Mesodermal cell (in vitro differentiated cells): ENCODE measurements around the gene GUCY1B1.

Source experiments
- H3K27ac ChIP-seq: 2 replicates; pipeline ENCODE4 v1.7.0; 2013; ENCODE audit warnings: mild to moderate bottlenecking, low read depth, low read length, moderate library complexity; ENCODE audit not compliant: severe bottlenecking
- H3K36me3 ChIP-seq: 2 replicates; pipeline ENCODE4 v1.7.1; 2013; ENCODE audit warnings: mild to moderate bottlenecking, low read length, moderate library complexity; ENCODE audit not compliant: control insufficient read depth, insufficient read depth
- H3K4me1 ChIP-seq: one replicate; pipeline ENCODE4 v1.7.1; 2013; ENCODE audit warnings: mild to moderate bottlenecking, low read length; ENCODE audit not compliant: insufficient read depth, control insufficient read depth, poor library complexity, severe bottlenecking
- H3K4me3 ChIP-seq: 2 replicates; pipeline ENCODE4 v1.7.0; 2013; ENCODE audit warnings: low read length, control low read depth, mild to moderate bottlenecking; ENCODE audit not compliant: insufficient read depth, poor library complexity, severe bottlenecking; ENCODE audit errors: extremely low read depth
- H3K9me3 ChIP-seq: 2 replicates; pipeline ENCODE4 v1.7.1; 2013; ENCODE audit warnings: mild to moderate bottlenecking, low read length, moderate library complexity; ENCODE audit not compliant: control insufficient read depth
- WGBS, 2 experiments: methylation state at CpG; one replicate each; pipeline ENCODE4 v1.1.5; 2013; ENCODE audit warnings: missing lambda C conversion rate in 2 of 2; ENCODE audit not compliant: insufficient coverage in 2 of 2; 5-methylcytosine and 5-hydroxymethylcytosine counted together

Gene GUCY1B1

DNA sequence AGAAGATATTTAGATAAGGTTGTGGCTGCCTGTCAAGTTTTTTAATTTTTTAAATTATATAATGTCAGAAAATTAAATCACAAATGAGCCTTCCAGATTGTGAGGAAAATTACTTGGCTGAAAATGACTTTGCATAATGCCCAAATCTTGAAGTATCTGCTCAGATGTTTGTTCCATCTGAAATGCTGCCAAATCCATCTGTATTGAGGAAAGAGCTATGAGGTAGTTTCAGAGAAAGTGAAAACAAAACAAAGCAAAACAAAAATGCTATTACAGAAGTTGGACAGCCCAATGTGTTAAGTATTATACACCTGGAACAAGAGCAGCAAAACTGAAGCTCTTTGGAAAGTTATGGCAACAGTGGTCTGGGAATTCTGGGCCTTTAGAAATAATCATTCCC, 23.3 kb upstream of the GUCY1B1 start:
- no peaks in the 10 kb centered on the region for H3K9me3 ChIP-seq
- H3K4me1 ChIP-seq = no peaks in the 10 kb centered on the region
- no peak overlapping the region for H3K27ac ChIP-seq
- no peak overlapping the region for H3K4me3 ChIP-seq
- H3K36me3 ChIP-seq = no peaks in the 10 kb centered on the region

DNA sequence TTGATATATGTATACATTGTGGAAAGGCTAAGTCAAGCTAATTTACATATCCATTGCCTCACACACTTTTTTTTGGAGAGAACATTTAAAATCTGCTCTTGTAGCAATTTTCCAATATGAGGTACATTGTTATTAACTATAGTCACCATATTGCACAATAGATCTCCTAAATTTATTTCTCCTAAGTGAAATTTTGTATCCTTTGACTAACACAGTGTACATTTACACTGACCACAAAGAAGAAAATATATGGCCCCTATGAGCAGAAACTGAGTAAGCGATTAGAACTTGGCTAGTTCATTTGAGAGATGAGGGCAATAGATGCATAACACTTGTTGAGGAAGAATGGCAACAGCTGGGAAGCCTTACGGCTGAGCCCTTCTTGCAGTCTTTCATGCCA, 20.3 kb upstream of the GUCY1B1 start:
- WGBS, 2 experiments = 69 to 79% methylated on average over 2 of the region's 2 CpGs
- Histone ChIP-seq H3K4me1 (no peaks in the 10 kb centered on the region), H3K36me3 (no peaks in the 10 kb centered on the region), H3K4me3 (no peak overlapping the region), H3K9me3 (no peaks in the 10 kb centered on the region), H3K27ac (no peak overlapping the region)

DNA sequence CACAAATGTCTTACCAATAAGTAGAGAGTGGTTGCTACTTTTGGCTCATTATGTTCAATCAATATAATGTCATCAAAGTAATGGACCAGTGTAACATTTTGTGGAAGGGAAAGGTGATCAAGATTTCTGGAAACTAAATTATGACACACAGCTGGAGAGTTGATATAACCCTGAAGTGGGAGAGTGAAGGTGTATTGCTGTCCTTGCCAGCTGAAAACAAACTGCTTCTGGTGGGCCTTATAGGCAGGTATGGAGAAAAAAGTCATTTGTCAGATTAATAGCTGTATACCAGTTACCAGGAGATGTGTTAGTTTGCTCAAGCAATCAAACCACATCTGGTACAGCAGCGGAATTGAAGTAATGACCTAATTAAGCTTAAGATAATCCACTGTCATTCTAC, 17.3 kb upstream of the GUCY1B1 start:
- Histone ChIP-seq H3K4me3 (no peak overlapping the region), H3K36me3 (no peaks in the 10 kb centered on the region), H3K9me3 (no peaks in the 10 kb centered on the region), H3K4me1 (no peaks in the 10 kb centered on the region), H3K27ac (no peak overlapping the region)
- 83% methylated on average over 1 of the region's 1 CpG; no CpG with 5 or more reads in 1 of the 2 experiments for WGBS, 2 experiments

DNA sequence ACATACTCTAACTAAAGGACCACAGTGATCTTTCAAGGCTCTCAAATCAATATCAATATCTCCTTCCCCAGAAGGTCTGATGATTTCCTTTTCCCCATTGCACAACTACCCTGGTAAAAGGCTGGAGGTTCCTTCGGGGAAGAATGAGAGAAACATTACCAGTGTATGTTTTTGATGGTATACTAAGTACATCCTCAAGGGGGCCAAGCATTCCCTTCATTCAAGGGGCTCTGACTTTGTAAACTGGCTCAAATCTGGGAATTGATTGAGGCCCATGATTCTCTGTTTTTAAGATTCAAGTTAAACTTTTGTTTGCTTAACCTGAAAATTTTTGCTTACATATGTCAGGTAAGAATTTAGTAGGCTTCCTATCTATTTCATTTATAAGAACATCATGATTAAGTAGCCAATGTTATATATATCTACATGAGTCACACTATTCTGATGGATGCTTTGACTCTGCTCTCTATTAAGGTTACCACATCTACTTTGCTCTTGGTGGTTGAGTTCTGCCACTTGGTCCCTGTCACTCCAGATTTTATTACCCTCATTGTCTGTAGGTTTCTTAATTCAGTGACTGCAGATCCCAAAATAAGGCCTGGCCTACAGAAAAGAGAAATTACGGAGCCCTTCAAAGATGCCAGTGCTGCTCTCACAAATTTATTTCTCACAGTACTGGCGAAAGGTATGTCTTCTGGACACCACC, 16.4 kb upstream of the GUCY1B1 start:
- H3K36me3 ChIP-seq = no peaks in the 10 kb centered on the region

DNA sequence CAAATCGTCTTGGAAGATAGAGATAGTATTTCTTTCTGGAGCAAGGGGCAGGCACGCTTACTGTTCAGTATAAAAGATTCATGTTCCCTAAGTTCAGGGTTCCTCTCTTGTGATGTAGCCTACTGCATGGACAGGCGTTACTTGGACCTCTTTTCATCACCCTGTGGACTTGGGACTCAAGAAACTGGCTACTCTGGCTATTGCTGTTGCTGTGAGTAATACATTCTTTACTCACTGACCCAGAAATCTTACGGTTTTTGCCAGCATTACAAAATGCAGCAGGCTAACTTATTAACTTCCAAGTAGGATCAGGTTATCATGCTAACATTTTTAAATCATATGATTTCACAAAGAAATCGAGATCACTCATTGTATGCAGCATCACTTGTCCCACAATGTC, 12.8 kb upstream of the GUCY1B1 start:
- no peaks in the 10 kb centered on the region for H3K9me3 ChIP-seq
- no peaks in the 10 kb centered on the region for H3K36me3 ChIP-seq
- WGBS, 2 experiments = 69 to 70% methylated on average over 3 of the region's 5 CpGs
- H3K4me1 ChIP-seq = no peaks in the 10 kb centered on the region
- H3K27ac ChIP-seq = no peak overlapping the region
- H3K4me3 ChIP-seq = no peak overlapping the region

More for the DNA sequence above, 16.4 kb upstream of the GUCY1B1 start:
- WGBS, 2 experiments = 75 to 78% methylated on average over 1 to 2 of the region's 3 CpGs
- no peak overlapping the region for H3K4me3 ChIP-seq
- no peaks in the 10 kb centered on the region for H3K9me3 ChIP-seq
- H3K4me1 ChIP-seq = no peaks in the 10 kb centered on the region
- H3K27ac ChIP-seq = no peak overlapping the region

DNA sequence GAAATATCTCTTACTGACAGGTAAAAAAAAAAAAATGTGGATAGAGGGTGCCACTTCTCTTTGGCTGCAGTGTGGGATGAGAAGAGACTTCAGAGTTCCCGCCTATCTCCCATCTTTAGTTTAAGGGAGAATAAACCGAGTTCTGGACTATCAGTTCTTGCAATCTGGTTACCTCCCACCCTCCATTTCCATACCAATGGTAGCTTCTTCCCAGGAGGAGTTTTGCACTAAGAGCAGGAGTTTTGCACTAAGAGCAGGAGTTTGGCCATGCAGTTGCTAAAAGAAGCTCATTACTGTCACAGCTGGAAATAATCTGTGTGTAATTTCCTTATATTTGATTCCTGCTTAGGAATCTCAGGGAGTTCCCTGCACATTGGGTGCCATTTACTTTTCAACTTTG, 10.8 kb upstream of the GUCY1B1 start:
- Histone ChIP-seq H3K4me1 (no peaks in the 10 kb centered on the region), H3K36me3 (no peaks in the 10 kb centered on the region), H3K9me3 (no peaks in the 10 kb centered on the region), H3K27ac (no peak overlapping the region), H3K4me3 (no peak overlapping the region)
- WGBS, 2 experiments = no CpG with 5 or more reads among the region's 2 CpGs

DNA sequence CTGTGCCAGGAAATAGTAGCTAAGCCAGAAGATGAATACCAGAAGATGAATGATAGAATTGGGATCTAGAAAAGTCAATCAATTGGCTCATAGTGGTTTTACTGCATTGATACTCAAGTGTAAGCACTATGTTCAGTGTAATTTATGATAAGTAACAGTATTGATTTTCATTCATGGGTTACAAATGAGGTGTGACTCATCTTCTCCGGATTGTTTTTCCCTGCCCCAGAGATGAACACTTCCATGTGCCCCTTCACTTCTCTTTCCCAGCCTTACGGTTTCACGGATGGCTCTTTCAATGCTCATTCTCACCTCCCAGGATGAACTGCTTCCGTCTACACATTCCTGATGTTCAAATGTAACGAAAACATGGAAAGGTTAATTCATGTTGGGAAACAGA, 9.8 kb upstream of the GUCY1B1 start:
- H3K4me3 ChIP-seq = no peak overlapping the region
- no peaks in the 10 kb centered on the region for H3K36me3 ChIP-seq
- 100% methylated on average over 2 of the region's 5 CpGs; no CpG with 5 or more reads in 1 of the 2 experiments for WGBS, 2 experiments
- H3K27ac ChIP-seq = no peak overlapping the region
- no peaks in the 10 kb centered on the region for H3K9me3 ChIP-seq
- H3K4me1 ChIP-seq = no peaks in the 10 kb centered on the region

DNA sequence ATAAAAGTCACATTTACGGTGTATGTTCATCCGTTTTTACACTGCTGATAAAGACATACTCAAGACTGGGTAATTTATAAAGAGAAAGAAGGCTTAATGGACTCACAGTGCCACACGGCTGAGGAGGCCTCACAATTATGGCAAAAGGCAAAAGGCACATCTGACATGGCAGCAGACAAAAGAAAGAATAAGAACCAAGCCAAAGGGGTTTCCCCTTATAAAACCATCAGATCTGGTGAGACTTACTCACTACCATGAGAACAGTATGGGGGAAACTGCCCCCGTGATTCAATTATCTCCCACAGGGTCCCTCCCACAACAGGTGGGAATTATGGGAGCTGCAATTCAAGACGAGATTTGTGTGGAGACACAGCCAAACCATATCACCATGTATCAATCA, 7.3 kb upstream of the GUCY1B1 start:
- 90 to 100% methylated on average over 1 to 2 of the region's 5 CpGs for WGBS, 2 experiments
- Histone ChIP-seq H3K36me3 (no peaks in the 10 kb centered on the region), H3K4me3 (no peak overlapping the region), H3K4me1 (no peaks in the 10 kb centered on the region), H3K9me3 (no peaks in the 10 kb centered on the region), H3K27ac (no peak overlapping the region)

DNA sequence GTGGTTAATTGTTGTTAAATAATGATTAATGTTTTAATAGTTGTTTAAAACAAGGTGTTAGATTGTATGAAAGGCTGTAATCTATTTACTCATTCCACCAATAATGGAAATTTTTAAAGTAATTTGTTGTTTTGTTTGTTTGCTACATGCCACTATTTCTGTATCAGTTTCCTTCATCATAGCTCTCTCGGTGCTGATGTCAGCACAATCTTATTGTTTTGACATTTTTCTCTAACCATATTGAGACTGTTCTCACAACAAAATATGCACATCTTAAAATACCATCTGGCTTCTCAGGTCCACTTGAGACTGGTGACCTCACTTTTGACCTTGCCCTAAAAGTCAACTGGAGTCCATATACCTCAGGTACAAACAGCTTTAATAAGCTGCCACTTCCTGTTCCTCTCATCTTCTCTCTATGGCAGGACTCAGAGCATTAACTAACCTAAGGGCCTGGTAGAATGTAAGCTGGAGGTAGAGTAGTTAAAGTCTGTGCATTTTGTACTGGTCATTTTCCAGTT, 1.0 kb upstream of the GUCY1B1 start:
- 100% methylated on average over 1 of the region's 1 CpG; no CpG with 5 or more reads in 1 of the 2 experiments for WGBS, 2 experiments
- H3K27ac ChIP-seq = no peak overlapping the region

DNA sequence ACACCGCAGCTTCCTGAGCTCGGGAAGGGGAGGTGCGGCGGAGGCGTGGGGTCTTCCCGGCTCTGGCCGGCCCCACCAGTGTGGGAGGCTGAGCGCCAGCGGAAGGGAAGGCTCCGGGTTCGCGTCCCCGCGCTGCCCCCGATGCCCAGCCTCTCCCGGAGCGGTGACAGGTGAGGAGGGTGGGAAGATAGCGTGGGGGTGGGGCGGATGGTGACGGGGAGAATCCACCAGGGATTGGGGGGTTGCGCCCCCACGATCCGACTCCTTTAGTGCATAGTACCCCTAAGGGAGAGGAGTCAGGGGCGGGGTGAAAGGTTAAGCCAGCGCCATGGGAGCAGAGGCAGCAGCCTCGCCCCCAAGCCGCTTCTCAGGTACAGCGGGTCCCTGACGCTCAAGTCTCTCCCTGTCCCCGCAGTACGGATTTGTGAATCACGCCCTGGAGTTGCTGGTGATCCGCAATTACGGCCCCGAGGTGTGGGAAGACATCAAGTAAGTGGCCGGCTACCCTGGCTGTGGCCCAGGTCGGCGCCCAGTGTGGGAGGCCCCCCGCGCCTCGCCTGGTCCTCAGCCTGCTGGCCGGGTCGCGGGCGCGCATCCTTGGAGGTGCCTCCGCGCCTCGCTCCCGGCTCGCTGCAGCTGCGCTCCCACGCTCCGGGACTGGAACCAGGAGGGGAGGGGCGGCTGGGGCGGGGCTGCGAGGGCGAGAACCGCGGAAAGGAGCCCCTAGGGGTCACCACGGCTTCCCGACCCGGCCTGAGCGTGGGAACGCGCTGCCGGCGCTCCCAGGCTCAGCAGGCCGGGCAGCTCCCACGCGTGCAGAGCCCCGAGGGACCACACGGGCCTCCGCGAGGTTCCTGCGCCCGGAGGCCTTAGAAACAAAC, 791 bp downstream of the GUCY1B1 start:
- no peaks in the 10 kb centered on the region for H3K4me1 ChIP-seq
- no peaks in the 10 kb centered on the region for H3K9me3 ChIP-seq
- H3K36me3 ChIP-seq = no peaks in the 10 kb centered on the region
- peak overlapping the region; percentile 53 for H3K4me3 ChIP-seq
- H3K27ac ChIP-seq = no peak overlapping the region
- WGBS, 2 experiments = 3 to 4% methylated on average over 49 to 62 of the region's 77 CpGs

More for the DNA sequence above, 1.0 kb upstream of the GUCY1B1 start:
- Histone ChIP-seq H3K4me1 (no peaks in the 10 kb centered on the region), H3K4me3 (no peak overlapping the region), H3K9me3 (no peaks in the 10 kb centered on the region), H3K36me3 (no peaks in the 10 kb centered on the region)

DNA sequence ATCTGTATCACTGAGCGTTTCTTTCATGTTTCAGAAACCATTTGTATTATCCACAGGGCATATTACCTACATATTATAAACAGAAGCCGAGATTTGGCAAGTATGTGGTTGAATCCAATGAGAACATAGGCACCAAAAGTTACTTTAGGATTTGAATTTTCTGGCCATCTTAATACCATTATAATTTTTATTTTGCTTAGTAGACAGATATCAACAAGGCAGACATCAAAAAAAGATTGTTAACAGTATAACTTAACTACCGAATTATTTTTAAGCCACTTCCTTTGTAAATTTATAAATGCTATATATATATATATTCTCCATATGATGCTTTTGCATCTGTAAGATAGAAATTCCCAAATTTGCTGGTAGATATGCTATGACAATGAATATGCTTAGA, 2.2 kb downstream of the GUCY1B1 start:
- H3K36me3 ChIP-seq = no peaks in the 10 kb centered on the region
- no peak overlapping the region for H3K27ac ChIP-seq
- H3K9me3 ChIP-seq = no peaks in the 10 kb centered on the region
- no CpG with 5 or more reads among the region's 3 CpGs for WGBS, 2 experiments
- no peak overlapping the region for H3K4me3 ChIP-seq
- H3K4me1 ChIP-seq = no peaks in the 10 kb centered on the region
